CD4-positive, alpha-beta T cell treated with Interleukin-15 for 1 hour (primary cell): ENCODE measurements around the gene NDUFS6.

Experiments
- DNase-seq: peaks from one replicate; pipeline ENCODE4 v3.0.0-alpha.2; 2020

The NDUFS6 gene

GRCh38 chr5:1765880-1766235, 35.3 kb upstream of the NDUFS6 start:
- DNase-seq = no peak

GRCh38 chr5:1767524-1768282, 33.5 kb upstream of the NDUFS6 start:
- no peak for DNase-seq

GRCh38 chr5:1768283-1769000, 32.8 kb upstream of the NDUFS6 start:
- DNase-seq = no peak

- no peak for DNase-seq
Observed at GRCh38 chr5:1769017-1769640, 32.1 kb upstream of the NDUFS6 start.

- no peak for DNase-seq
Observed at GRCh38 chr5:1769752-1770442, 31.3 kb upstream of the NDUFS6 start.

- DNase-seq = no peak
Observed at GRCh38 chr5:1770443-1770802, 30.8 kb upstream of the NDUFS6 start.

GRCh38 chr5:1771149-1772065, 29.8 kb upstream of the NDUFS6 start:
- no peak for DNase-seq

GRCh38 chr5:1772634-1773033, 28.6 kb upstream of the NDUFS6 start:
- DNase-seq = peak; percentile 3

- peak; percentile 10 for DNase-seq
Observed at GRCh38 chr5:1776831-1777230, 24.4 kb upstream of the NDUFS6 start.

GRCh38 chr5:1777281-1778137, 23.7 kb upstream of the NDUFS6 start:
- no peak for DNase-seq

- no peak for DNase-seq
Observed at GRCh38 chr5:1778138-1779020, 22.8 kb upstream of the NDUFS6 start.

- no peak for DNase-seq
Observed at GRCh38 chr5:1779021-1779680, 22.1 kb upstream of the NDUFS6 start.

GRCh38 chr5:1779782-1780613, 21.2 kb upstream of the NDUFS6 start:
- no peak for DNase-seq

GRCh38 chr5:1780614-1780930, 20.6 kb upstream of the NDUFS6 start:
- DNase-seq = no peak

- no peak for DNase-seq
Observed at GRCh38 chr5:1781107-1781506, 20.1 kb upstream of the NDUFS6 start.

GRCh38 chr5:1781726-1782384, 19.4 kb upstream of the NDUFS6 start:
- DNase-seq = no peak

GRCh38 chr5:1782385-1783215, 18.6 kb upstream of the NDUFS6 start:
- DNase-seq = no peak

GRCh38 chr5:1783216-1783554, 18.0 kb upstream of the NDUFS6 start:
- DNase-seq = no peak
